SK-N-SH treated with all-trans-retinoic acid at 6 μM for 48 hours (cell line): Measurements from ENCODE around the gene POTEE.
"Not testable (repeated sequence)": the region's sequence is repeated elsewhere in the genome, so short reads cannot be mapped to it uniquely, and the experiment has no call there.

Experiments used
- BACH2 ChIP-seq: fragments of 250-450 bp; sonication (Bioruptor Pico); IDR thresholded peaks from 2 replicates; pipeline ENCODE4 v1.9.0; 2021; ENCODE audit warnings: mild to moderate bottlenecking, borderline replicate concordance
- CREB5 ChIP-seq: fragments of 250-450 bp; sonication (Bioruptor Pico); IDR thresholded peaks from 2 replicates; pipeline ENCODE4 v1.5.1; 2020; ENCODE audit warnings: low read depth, mild to moderate bottlenecking, moderate library complexity
- CSRNP3 ChIP-seq: fragments of 250-450 bp; sonication (Bioruptor Pico); IDR thresholded peaks from 2 replicates; pipeline ENCODE4 v1.5.1; 2021; ENCODE audit warnings: mild to moderate bottlenecking, moderate library complexity
- ESRRG ChIP-seq: fragments of 250-450 bp; sonication (Bioruptor Pico); IDR thresholded peaks from 2 replicates; pipeline ENCODE4 v1.6.1; 2021; ENCODE audit warnings: mild to moderate bottlenecking
- GLIS3 ChIP-seq: fragments of 250-450 bp; sonication (Bioruptor Pico); IDR thresholded peaks from 2 replicates; pipeline ENCODE4 v1.5.0; 2020; ENCODE audit warnings: mild to moderate bottlenecking, moderate library complexity
- ISL1 ChIP-seq: fragments of 250-450 bp; sonication (Bioruptor Pico); IDR thresholded peaks from 2 replicates; pipeline ENCODE4 v2.1.2; 2022; ENCODE audit warnings: mild to moderate bottlenecking, moderate library complexity
- OSR1 ChIP-seq: fragments of 250-450 bp; sonication (Bioruptor Pico); IDR thresholded peaks from 2 replicates; pipeline ENCODE4 v1.8.0; 2022; ENCODE audit warnings: moderate library complexity, mild to moderate bottlenecking, inconsistent platforms
- PATZ1 ChIP-seq: fragments of 250-450 bp; sonication (Bioruptor Pico); IDR thresholded peaks from 2 replicates; pipeline ENCODE4 v1.8.0; 2020; ENCODE audit warnings: mild to moderate bottlenecking, moderate library complexity, borderline replicate concordance
- POU6F1 ChIP-seq: fragments of 250-450 bp; sonication (Bioruptor Pico); IDR thresholded peaks from 2 replicates; pipeline ENCODE4 v1.8.0; 2021; ENCODE audit warnings: low read depth, mild to moderate bottlenecking, moderate library complexity, borderline replicate concordance
- SNAI2 ChIP-seq: fragments of 250-450 bp; sonication (Bioruptor Pico); IDR thresholded peaks from 2 replicates; pipeline ENCODE4 v1.5.0; 2020; ENCODE audit warnings: mild to moderate bottlenecking, moderate library complexity
- TSHZ2 ChIP-seq: fragments of 250-450 bp; sonication (Bioruptor Pico); IDR thresholded peaks from 2 replicates; pipeline ENCODE4 v1.5.0; 2020; ENCODE audit warnings: mild to moderate bottlenecking, moderate library complexity
- ZFP3 ChIP-seq: fragments of 250-450 bp; sonication (Bioruptor Pico); IDR thresholded peaks from 2 replicates; pipeline ENCODE4 v1.5.0; 2020; ENCODE audit warnings: mild to moderate bottlenecking, moderate library complexity
- ZFP30 ChIP-seq: fragments of 450-650 bp; formaldehyde crosslinking; IDR thresholded peaks from 2 replicates; pipeline ENCODE4 v1.5.0; 2022; ENCODE audit warnings: mild to moderate bottlenecking, moderate library complexity

- TF ChIP-seq ESRRG (CRISPR knock-in tag); CSRNP3 (CRISPR knock-in tag); CREB5; ZFP30 (CRISPR knock-in tag); SNAI2; PATZ1 (CRISPR knock-in tag); BACH2 (CRISPR knock-in tag); ZFP3 (CRISPR knock-in tag); ISL1 (CRISPR knock-in tag); TSHZ2; GLIS3 (CRISPR knock-in tag); OSR1 (CRISPR knock-in tag); POU6F1 (CRISPR knock-in tag): not testable (repeated sequence)
These were observed 26.5 kb downstream of the POTEE start for GRCh38 chr2:131235543-131236449.
